Caki2 (cell line): ENCODE measurements around the gene ATF6B. TPM values are rescaled to one million over a fixed set of nuclear protein-coding genes. Genes with fewer than 3 reads are reported as not detected.
"Not testable (repeated sequence)": the region's sequence is repeated elsewhere in the genome, so short reads cannot be mapped to it uniquely, and the experiment has no call there.

Source experiments
- DNase-seq: peaks from one replicate; pipeline ENCODE4 v3.0.0-alpha.2; 2015; ENCODE audit warnings: low read depth
- in situ Hi-C: cut with HindIII; loops from 2 replicates; pipeline ENCODE4 v1.10.0; 2016; ENCODE audit warnings: low sequenced_read_pairs, low pct_unique_long_range_greater_than_20kb, mixed read lengths
- total RNA-seq: library from RNA; depleted of rRNA; stranded (reverse); fragments of >200 nt; shearing (Covaris generic); gene quantifications from 2 replicates; pipeline ENCODE4 v1.2.3, GENCODE V29; 2014; ENCODE audit warnings: low replicate concordance

ATF6B gene
- total RNA-seq, 1 experiment from 2014 or later: 9.7 TPM

- peak; percentile 73 for DNase-seq
- in situ Hi-C loops: no loop called here
Measured at GRCh38 chr6:32113386-32114352, 14.4 kb downstream of the ATF6B start.

GRCh38 chr6:32112431-32112980 is 15.5 kb downstream of the ATF6B start:
- in situ Hi-C loops: no loop called here
- no peak for DNase-seq

DNA sequence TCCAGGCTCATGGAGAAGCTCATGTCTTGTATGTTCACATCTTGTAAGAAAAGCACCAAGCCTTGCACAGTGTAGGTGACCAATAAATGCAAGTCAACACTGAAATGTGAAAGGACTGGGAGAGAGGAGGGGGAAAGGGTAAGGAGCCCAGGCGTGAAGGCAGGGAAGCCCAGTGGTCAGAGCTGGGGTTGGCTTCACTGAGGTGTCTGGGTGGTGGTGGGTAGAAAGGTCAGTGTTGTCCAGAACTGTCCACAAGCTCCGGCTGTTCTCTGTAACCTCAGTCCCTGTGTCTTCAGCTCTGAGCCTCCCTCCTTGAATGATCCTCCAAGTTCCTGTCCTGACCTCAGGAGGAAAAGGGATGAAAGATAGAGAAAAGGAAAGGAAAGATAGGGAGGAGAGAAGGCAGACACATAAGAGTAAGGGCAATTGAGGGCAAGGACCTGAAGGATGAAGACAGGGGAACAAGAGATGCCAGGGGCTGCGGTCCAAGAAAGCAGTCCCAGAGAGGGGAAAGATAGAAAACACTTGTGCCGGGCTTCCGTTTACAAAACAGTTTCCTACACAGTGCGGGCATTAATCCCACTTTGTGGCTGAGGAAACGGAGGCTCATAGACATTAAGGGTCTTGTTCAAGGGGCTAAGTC is 16.5 kb downstream of the ATF6B start:
- in situ Hi-C loops: no loop called here
- DNase-seq: no peak

DNA sequence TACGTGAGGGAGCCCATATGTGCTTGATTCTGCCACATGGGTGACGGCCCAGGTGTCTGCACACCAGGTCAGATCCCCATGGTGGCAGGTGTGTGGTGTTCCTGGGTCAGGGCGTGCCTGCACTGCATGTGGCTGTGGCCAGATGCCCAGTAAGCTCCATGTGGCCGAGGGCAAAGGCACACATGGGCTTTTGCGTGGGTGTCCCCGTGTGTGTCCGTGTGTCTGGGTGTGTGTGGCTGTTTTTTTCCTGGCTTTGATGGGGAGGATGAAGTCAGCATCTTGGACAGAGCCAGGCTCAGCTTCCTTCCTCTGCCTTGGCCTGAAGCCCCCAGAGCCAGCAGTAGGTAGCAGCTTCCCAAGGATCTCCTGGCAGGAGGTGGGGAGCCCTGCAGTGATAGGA is 17.4 kb downstream of the ATF6B start:
- in situ Hi-C loops: no loop called here

DNA sequence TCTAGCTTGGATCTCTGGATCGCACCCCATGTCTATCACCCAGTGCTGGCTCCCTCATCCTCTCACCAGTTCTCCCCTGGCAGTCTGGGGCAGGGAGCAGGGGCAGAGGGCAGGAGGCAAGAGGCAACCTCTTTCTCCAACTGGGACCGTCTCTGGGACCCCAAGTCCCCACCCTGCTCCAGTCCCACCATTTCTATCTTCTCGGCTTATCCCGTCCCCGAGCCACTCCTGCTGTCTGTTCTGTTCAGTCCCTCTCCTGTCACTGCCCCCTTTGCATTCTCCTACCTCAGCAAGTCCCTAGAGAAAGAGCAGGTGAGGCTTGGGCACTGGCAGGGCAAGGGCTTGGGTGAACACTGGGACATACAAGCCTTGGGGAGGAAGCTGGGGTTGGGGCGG is 18.3 kb downstream of the ATF6B start:
- no peak for DNase-seq

More for the DNA sequence above, 17.4 kb downstream of the ATF6B start:
- no peak for DNase-seq

DNA sequence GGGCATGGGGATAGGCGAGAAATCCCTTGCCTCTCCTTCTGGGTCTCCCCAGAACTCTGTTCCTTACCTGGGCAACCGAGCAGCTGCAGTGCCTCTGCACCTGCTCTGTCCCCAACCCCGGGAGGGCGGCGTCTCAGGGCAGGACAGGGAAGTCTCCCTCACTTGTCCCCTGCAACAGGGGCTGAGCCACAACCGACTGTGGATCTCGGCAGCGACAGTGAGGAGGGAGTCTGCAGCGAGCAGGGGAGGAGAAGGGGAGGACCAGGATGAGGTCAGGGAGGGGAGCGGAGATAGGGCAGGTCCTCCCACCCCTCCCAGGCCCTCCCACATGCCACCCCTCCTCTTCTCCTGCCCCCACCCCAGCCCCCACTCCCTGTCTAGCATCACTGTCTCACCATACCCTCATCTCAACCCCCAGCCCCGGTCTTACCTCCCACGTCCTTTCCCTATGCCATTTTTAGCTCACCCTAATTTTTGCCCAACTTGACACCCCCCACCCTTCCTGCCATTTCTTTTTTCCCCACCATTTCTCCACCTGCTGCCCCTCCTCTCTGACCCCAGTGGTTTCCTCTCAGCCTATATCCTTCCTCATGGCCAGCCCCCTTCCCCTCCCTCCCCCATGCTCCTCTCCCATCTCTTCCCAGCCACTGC is 18.8 kb downstream of the ATF6B start, which contains the start of gene TNXB:
TSS of gene TNXB (minus strand) at position 225 of the 651 bp plus-strand sequence. CDS start 11,140 bp downstream, outside the sequence.
- in situ Hi-C loops: no loop called here
- DNase-seq: no peak

More for the DNA sequence above, 18.3 kb downstream of the ATF6B start:
- in situ Hi-C loops: no loop called here

- no peak for DNase-seq
- in situ Hi-C loops: no loop called here
Measured at GRCh38 chr6:32108727-32109113, 19.3 kb downstream of the ATF6B start.

DNA sequence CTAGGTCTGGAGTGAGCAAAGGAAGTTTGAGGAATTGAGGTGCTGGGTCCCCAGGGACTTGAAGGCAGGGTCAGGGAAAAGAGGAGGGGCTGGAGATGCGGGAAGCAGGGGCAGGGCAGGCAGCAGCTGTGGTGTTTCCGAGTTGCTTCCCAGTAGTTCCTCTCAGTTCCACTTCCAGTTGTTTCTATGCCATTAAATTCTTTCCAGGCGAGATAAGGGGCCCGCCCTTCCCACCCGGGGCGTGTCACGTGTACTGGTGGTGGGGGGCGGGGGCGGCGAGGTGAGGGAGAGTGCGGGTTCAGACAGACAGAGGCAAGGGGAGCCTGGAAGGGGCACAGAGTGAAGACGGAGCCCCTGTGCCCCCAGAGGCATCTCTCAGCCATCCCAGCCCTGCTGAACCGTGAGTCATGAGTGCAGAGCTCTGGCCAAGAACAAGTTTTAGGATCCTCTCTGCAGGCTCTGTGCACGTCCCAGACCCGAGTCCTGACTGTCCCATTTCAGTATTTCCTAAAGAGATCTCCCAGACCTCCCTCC is 19.9 kb downstream of the ATF6B start:
- in situ Hi-C loops: no loop called here

GRCh38 chr6:32107406-32107805 is 20.6 kb downstream of the ATF6B start:
- in situ Hi-C loops: no loop called here
- DNase-seq: no peak

More for the DNA sequence above, 19.9 kb downstream of the ATF6B start:
- no peak for DNase-seq

- DNase-seq: no peak
- in situ Hi-C loops: no loop called here
Measured at GRCh38 chr6:32105433-32105832, 22.6 kb downstream of the ATF6B start.

DNA sequence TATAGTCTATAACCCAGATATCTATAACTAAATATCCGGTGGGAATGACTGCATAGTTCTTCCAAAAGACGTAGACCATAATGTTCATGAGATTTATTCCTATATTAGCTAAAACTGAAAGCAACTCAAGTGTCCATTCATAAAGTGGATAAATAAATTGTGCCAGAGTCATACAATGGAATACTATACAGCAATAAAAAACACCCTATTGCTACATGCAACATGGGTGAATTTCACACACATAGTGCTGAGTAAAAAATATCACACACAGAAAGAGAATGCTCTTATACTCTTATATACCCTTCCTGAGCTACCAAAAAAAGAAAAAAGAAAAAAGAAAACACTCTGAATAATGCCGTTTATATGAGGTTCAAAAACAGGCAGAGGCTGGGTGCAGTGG is 25.8 kb downstream of the ATF6B start:
- DNase-seq: no peak
- in situ Hi-C loops: no loop called here

- in situ Hi-C loops: not testable (repeated sequence)
Measured at GRCh38 chr6:32100251-32100650, 27.8 kb downstream of the ATF6B start.

GRCh38 chr6:32097364-32097763 is 30.7 kb downstream of the ATF6B start:
- no peak for DNase-seq
- in situ Hi-C loops: no loop called here

More at GRCh38 chr6:32100251-32100650, 27.8 kb downstream of the ATF6B start:
- not testable (repeated sequence) for DNase-seq

GRCh38 chr6:32096394-32097258 is 31.4 kb downstream of the ATF6B start:
- in situ Hi-C loops: no loop called here
- no peak for DNase-seq

GRCh38 chr6:32096087-32096393 is 32.0 kb downstream of the ATF6B start:
- no peak for DNase-seq
- in situ Hi-C loops: no loop called here

GRCh38 chr6:32095338-32096086 is 32.5 kb downstream of the ATF6B start:
- in situ Hi-C loops: no loop called here
- no peak for DNase-seq
